GM23338 (cell line): ENCODE results near the gene PIK3R3.

Experiments used
- CTCF ChIP-seq, 2 experiments: fragments of 200-600 bp in 1 of 2; sonication (generic) in 1 of 2; conservative IDR thresholded peaks; 2 replicates each; pipeline versions ENCODE4 v1.5.1 to v1.6.1; 2016 to 2017; ENCODE audit warnings: antibody characterized with exemption in 2 of 2, low read depth in 2 of 2, mild to moderate bottlenecking in 2 of 2, moderate library complexity in 1 of 2
- EZH2phosphoT487 ChIP-seq: fragments of 200-600 bp; sonication (generic); IDR thresholded peaks from one replicate; pipeline ENCODE4 v1.8.1; 2018; ENCODE audit warnings: antibody characterized with exemption; ENCODE audit not compliant: unreplicated experiment
- POLR2AphosphoS5 ChIP-seq: IDR thresholded peaks from 2 replicates; pipeline ENCODE4 v1.6.1; 2016; ENCODE audit warnings: antibody characterized with exemption, low read depth

DNA sequence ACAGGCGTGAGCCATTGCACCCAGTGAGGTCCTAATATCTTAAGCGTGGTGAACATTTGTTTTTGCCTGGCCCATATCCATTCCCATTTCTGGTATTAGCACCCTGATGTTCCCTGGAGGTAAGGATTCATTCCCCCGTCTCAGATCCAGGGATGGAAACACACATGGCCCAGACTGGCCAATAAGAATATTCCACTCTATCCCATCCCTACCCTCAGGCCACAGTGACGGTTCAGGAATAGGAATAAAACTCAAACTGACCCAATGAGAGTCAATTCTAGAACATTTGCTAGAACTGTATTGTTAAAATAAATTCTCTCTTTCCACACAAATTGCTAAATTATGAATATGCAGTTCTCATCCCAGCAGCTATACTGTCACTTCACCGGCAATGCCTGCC is 76.1 kb downstream of the PIK3R3 start:
- TF ChIP-seq CTCF (conservative IDR thresholded peaks at IDR 0.05; ENCODE audit: low read depth in 2 of 2) (no peak), EZH2phosphoT487 (no peak), POLR2AphosphoS5 (no peak)
